ENCODE results near the gene VCX. TPM values are rescaled to one million over a fixed set of nuclear protein-coding genes. Genes with fewer than 3 reads are reported as not detected.

VCX gene
- total RNA-seq, 1 experiment from 2014 or later, result not detected

GRCh38 chrX:7889135-7889534 lies 46.2 kb downstream of the VCX start:
- no peaks in the 10 kb centered on the region; a peak in 2 of 5 replicates for H3K9me3 Mint-ChIP-seq
- no peak overlapping the region for H4K8ac ChIP-seq (replicated peaks; ENCODE audit: insufficient read length, low read depth, low read length)
- H2BK15ac ChIP-seq (ENCODE audit: low read depth, low read length), result no peak overlapping the region
- no peaks in the 10 kb centered on the region for H3K27me3 ChIP-seq (ENCODE audit: insufficient read depth, low read length)
- peaks cover 2% of the 10 kb centered on the region for H3K27me3 Mint-ChIP-seq (ENCODE audit: low read depth)
- no peak overlapping the region for H3K4me3 Mint-ChIP-seq
- H3K23me2 ChIP-seq (ENCODE audit: insufficient read length, low read depth, low read length, poor library complexity, severe bottlenecking), result no peaks in the 10 kb centered on the region
- no peak overlapping the region for H3K4me2 ChIP-seq (ENCODE audit: insufficient read depth, insufficient read length, low read length)
- H2AK5ac ChIP-seq (ENCODE audit: insufficient read length, low read length), result no peak overlapping the region
- TF ChIP-seq, protein P1, sequence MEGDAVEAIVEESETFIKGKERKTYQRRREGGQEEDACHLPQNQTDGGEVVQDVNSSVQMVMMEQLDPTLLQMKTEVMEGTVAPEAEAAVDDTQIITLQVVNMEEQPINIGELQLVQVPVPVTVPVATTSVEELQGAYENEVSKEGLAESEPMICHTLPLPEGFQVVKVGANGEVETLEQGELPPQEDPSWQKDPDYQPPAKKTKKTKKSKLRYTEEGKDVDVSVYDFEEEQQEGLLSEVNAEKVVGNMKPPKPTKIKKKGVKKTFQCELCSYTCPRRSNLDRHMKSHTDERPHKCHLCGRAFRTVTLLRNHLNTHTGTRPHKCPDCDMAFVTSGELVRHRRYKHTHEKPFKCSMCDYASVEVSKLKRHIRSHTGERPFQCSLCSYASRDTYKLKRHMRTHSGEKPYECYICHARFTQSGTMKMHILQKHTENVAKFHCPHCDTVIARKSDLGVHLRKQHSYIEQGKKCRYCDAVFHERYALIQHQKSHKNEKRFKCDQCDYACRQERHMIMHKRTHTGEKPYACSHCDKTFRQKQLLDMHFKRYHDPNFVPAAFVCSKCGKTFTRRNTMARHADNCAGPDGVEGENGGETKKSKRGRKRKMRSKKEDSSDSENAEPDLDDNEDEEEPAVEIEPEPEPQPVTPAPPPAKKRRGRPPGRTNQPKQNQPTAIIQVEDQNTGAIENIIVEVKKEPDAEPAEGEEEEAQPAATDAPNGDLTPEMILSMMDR (conservative IDR thresholded peaks at IDR 0.05), result no peak
- H3K9me3 ChIP-seq (ENCODE audit: control insufficient read depth, low read depth, low read length), result no peaks in the 10 kb centered on the region
- DNase-seq, result no peak
- no peak overlapping the region for H3K27ac ChIP-seq (ENCODE audit: insufficient read length, low read depth, low read length)
- WGBS (ENCODE audit: extremely low coverage, insufficient read length, low lambda C conversion rate), result no CpG with 5 or more reads among the region's 2 CpGs
- H2BK120ac ChIP-seq (ENCODE audit: low read depth, low read length, poor library complexity, severe bottlenecking), result no peak overlapping the region
- no peak overlapping the region for H3K14ac ChIP-seq (ENCODE audit: insufficient read depth, low read length)
- H3K36me3 Mint-ChIP-seq (ENCODE audit: insufficient read depth in 1 of 3, low read depth in 3 of 3), result no peaks in the 10 kb centered on the region
- no peak overlapping the region for H3T11ph ChIP-seq (ENCODE audit: low read length)
- H3K27ac Mint-ChIP-seq, result no peak overlapping the region
- H3K56ac ChIP-seq (ENCODE audit: insufficient read length, low read depth, low read length), result no peak overlapping the region
- H3K4me1 ChIP-seq (ENCODE audit: insufficient read depth, low read length), result no peaks in the 10 kb centered on the region
- H4K20me1 ChIP-seq (ENCODE audit: control insufficient read depth, insufficient read depth, insufficient read length), result no peaks in the 10 kb centered on the region
- no peaks in the 10 kb centered on the region for H3K79me2 ChIP-seq (ENCODE audit: insufficient read depth, low read length)
- no peak overlapping the region for H3K9ac ChIP-seq (ENCODE audit: extremely low read depth, insufficient read length, low read length)
- H3K4ac ChIP-seq (ENCODE audit: low read depth, low read length), result no peak overlapping the region
- H3K4me1 Mint-ChIP-seq, result no peaks in the 10 kb centered on the region; a peak in 1 of 4 replicates
- H2BK20ac ChIP-seq (ENCODE audit: low read depth, low read length, poor library complexity, severe bottlenecking), result no peak overlapping the region
- no peak overlapping the region for H4K91ac ChIP-seq (ENCODE audit: insufficient read length, low read depth, low read length)
- H3K18ac ChIP-seq (ENCODE audit: insufficient read length, low read depth, low read length), result no peak overlapping the region
- H4K5ac ChIP-seq (ENCODE audit: insufficient read length, low read depth, low read length), result no peak overlapping the region
- H3K23ac ChIP-seq (ENCODE audit: insufficient read length, low read depth, low read length), result no peak overlapping the region
- no peak overlapping the region for H2BK5ac ChIP-seq (ENCODE audit: insufficient read length, low read length)
- no peak overlapping the region for H2BK12ac ChIP-seq (ENCODE audit: insufficient read length, low read depth, low read length)
- H3K79me1 ChIP-seq (ENCODE audit: insufficient read depth, low read depth, low read length, poor library complexity, severe bottlenecking), result no peaks in the 10 kb centered on the region
- H2AFZ ChIP-seq (ENCODE audit: low read length), result no peak overlapping the region
